Brain microvascular endothelial cell (primary cell): Measurements from ENCODE around the gene LDB2.

Source experiments
- DNase-seq: peaks from one replicate; pipeline ENCODE4 v3.0.0-alpha.2; 2020
- H3K27ac ChIP-seq: fragments of 250-450 bp; sonication (Bioruptor Pico); 2 replicates; pipeline ENCODE4 v1.5.1; 2020; ENCODE audit warnings: mild to moderate bottlenecking, moderate library complexity
- H3K27me3 ChIP-seq: fragments of 250-450 bp; sonication (Bioruptor Pico); replicated peaks from 2 replicates; pipeline ENCODE4 v1.5.1; 2020; ENCODE audit warnings: mild to moderate bottlenecking
- H3K36me3 ChIP-seq: fragments of 250-450 bp; sonication (Bioruptor Pico); replicated peaks from 2 replicates; pipeline ENCODE4 v1.5.1; 2020; ENCODE audit warnings: mild to moderate bottlenecking
- H3K4me3 ChIP-seq: 2 replicates; pipeline ENCODE4 v1.5.1; 2011; ENCODE audit warnings: low read depth, mild to moderate bottlenecking, control low read depth, low read length, moderate library complexity
- in situ Hi-C: cut with HindIII; loops from 2 replicates; pipeline ENCODE4 v1.10.0; 2017; ENCODE audit warnings: low sequenced_read_pairs, low pct_ligation_motif_present
- TF ChIP-seq, protein P1 (sequence below): IDR thresholded peaks from 2 replicates; pipeline ENCODE4 v1.5.1; 2011; ENCODE audit warnings: low read depth, mild to moderate bottlenecking, moderate library complexity, low read length, control low read depth, inconsistent platforms; ENCODE audit errors: missing control alignments

The LDB2 gene

DNA sequence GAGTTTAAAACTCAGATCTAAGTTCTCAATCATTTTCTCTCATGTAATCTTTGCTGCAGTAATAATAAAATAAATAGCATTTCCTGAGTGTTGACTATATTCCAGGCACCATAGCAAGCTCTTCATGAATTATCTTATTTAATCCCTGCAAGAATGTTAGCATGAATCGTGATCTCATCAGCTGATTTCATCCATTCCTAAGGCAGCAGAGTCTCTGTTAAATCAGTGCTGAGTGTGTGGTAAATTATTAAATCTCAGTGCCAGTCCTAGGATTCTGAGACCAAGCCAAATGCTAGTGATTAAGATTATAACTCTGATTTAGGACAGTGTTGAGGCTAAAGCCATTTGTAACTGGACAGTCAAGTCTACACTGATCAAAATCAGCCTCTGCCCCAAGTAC lies 431.9 kb downstream of the LDB2 start:
- H3K4me3 ChIP-seq = no peak overlapping the region
- in situ Hi-C loops = no loop called here
- TF ChIP-seq, protein P1, sequence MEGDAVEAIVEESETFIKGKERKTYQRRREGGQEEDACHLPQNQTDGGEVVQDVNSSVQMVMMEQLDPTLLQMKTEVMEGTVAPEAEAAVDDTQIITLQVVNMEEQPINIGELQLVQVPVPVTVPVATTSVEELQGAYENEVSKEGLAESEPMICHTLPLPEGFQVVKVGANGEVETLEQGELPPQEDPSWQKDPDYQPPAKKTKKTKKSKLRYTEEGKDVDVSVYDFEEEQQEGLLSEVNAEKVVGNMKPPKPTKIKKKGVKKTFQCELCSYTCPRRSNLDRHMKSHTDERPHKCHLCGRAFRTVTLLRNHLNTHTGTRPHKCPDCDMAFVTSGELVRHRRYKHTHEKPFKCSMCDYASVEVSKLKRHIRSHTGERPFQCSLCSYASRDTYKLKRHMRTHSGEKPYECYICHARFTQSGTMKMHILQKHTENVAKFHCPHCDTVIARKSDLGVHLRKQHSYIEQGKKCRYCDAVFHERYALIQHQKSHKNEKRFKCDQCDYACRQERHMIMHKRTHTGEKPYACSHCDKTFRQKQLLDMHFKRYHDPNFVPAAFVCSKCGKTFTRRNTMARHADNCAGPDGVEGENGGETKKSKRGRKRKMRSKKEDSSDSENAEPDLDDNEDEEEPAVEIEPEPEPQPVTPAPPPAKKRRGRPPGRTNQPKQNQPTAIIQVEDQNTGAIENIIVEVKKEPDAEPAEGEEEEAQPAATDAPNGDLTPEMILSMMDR = no peak
- no peak overlapping the region for H3K27ac ChIP-seq
- H3K27me3 ChIP-seq = no peaks in the 10 kb centered on the region
- no peaks in the 10 kb centered on the region for H3K36me3 ChIP-seq
- DNase-seq = no peak

DNA sequence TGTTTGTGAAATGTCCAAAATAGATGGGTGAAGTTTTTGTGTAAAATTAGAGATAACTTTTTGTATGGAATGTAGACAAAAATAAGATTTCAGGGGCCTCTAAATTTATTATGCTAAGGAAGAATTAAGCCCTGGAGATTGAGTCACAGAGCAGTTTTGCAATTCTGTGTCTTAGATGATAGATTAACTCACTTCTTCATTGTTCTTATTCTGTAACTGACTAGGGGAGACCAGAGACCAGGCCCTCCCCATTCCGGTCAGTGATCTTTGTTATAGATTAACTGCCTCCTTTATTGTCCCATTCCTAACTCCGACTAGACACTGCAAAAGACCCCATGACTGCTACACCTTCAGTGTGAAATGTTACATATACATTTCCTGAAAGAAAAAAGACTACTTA lies 433.8 kb downstream of the LDB2 start:
- in situ Hi-C loops = no loop called here
- Histone ChIP-seq H3K36me3 (no peaks in the 10 kb centered on the region), H3K27me3 (no peaks in the 10 kb centered on the region), H3K4me3 (no peak overlapping the region), H3K27ac (no peak overlapping the region)
- TF ChIP-seq, protein P1 = no peak
- DNase-seq = no peak

DNA sequence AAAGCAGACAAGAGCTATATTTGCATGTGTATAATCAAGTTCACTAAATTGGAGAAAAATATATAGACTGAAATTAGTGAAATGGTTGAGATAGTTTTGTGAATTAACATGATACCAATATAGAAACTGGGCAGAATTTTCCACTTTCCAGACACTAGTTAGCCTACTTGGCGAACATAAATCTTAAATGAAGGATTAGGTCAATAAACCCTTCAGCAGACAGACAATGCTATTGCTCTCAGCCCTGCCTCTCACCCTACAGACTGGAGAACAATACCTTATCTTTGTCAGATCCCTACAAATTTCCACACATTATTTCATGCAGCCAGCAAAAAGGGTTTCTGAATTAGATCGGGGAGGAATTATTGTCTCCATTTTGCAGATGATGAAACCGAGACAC lies 435.8 kb downstream of the LDB2 start:
- in situ Hi-C loops = no loop called here
- TF ChIP-seq, protein P1 = no peak
- Histone ChIP-seq H3K27me3 (no peaks in the 10 kb centered on the region), H3K4me3 (no peak overlapping the region), H3K27ac (no peak overlapping the region), H3K36me3 (no peaks in the 10 kb centered on the region)
- DNase-seq = no peak

DNA sequence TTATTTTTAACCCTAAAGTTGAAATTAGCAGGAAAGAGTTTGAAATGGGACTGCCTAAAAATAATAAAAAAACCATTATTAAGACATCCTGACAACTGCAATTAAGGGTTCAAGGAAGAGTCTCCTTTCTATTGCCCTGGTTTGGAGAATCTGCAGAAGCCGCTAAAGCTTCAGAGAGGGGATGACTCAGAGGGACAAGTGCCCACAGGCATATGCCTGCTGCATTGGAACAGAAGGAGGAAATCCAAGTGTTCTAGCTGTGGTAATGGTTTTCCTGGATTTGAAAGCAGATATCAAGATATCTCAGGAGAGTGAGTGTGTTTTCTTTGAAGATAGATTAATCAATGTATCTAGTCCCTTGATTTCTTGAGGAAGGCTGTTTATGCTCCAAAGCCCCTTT lies 437.1 kb downstream of the LDB2 start:
- H3K27me3 ChIP-seq = no peaks in the 10 kb centered on the region
- TF ChIP-seq, protein P1 = no peak
- in situ Hi-C loops = no loop called here
- no peak for DNase-seq
- no peaks in the 10 kb centered on the region for H3K36me3 ChIP-seq
- no peak overlapping the region for H3K4me3 ChIP-seq
- H3K27ac ChIP-seq = no peak overlapping the region

DNA sequence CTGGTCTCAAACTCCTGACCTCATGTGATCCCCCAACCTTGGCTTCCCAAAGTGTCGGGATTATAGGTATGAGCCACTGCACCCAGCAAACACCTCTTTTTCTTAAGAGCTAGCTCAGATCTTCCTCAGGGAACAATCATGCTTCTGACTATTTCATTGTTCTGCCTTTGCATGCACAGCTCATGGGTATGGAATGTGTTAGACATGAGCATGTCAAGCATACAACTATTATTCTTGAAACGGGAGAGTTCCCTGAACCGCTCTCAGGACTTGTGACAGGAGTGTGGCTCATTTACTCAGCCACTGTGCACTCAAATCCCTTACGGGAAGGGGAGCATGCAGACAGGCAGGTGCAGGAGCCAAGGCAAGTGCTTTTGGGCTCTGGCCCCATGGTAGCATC lies 440.5 kb downstream of the LDB2 start:
- Histone ChIP-seq H3K4me3 (no peak overlapping the region), H3K27ac (no peak overlapping the region), H3K36me3 (no peaks in the 10 kb centered on the region), H3K27me3 (no peaks in the 10 kb centered on the region)
- in situ Hi-C loops = no loop called here
- TF ChIP-seq, protein P1 = no peak
- DNase-seq = peak; percentile 54
